SJSA1 (cell line): ENCODE data around the gene IFT122. TPM values are rescaled to one million over a fixed set of nuclear protein-coding genes. Genes with fewer than 3 reads are reported as not detected.
"Not testable (repeated sequence)": the region's sequence is repeated elsewhere in the genome, so short reads cannot be mapped to it uniquely, and the experiment has no call there.

ENCODE experiments used
- DNase-seq, 2 experiments: peaks; one replicate each; pipeline ENCODE4 v3.0.0-alpha.2; 2015 to 2020; ENCODE audit warnings: low spot score in 2 of 2, low read depth in 1 of 2
- H3K27ac ChIP-seq: fragments of 250-450 bp; sonication (Bioruptor Pico); 2 replicates; pipeline ENCODE4 v1.5.1; 2020; ENCODE audit warnings: mild to moderate bottlenecking, moderate library complexity
- H3K27me3 ChIP-seq: fragments of 250-450 bp; sonication (Bioruptor Pico); replicated peaks from 2 replicates; pipeline ENCODE4 v1.5.1; 2020; ENCODE audit warnings: mild to moderate bottlenecking, moderate library complexity
- H3K36me3 ChIP-seq: fragments of 250-450 bp; sonication (Bioruptor Pico); 2 replicates; pipeline ENCODE4 v1.5.1; 2020; ENCODE audit warnings: mild to moderate bottlenecking
- H3K4me1 ChIP-seq: fragments of 250-450 bp; sonication (Bioruptor Pico); replicated peaks from 2 replicates; pipeline ENCODE4 v1.6.1; 2021; ENCODE audit warnings: mild to moderate bottlenecking
- H3K4me3 ChIP-seq: fragments of 250-450 bp; sonication (Bioruptor Pico); 2 replicates; pipeline ENCODE4 v1.5.1; 2020; ENCODE audit warnings: mild to moderate bottlenecking
- H3K9me3 ChIP-seq: fragments of 250-450 bp; sonication (Bioruptor Pico); replicated peaks from 2 replicates; pipeline ENCODE4 v1.5.1; 2020; ENCODE audit warnings: mild to moderate bottlenecking
- total RNA-seq: library from RNA; depleted of rRNA; stranded (reverse); fragments of >200 nt; shearing (Covaris generic); gene quantifications from 2 replicates; pipeline ENCODE4 v1.2.3, GENCODE V29; 2014

The IFT122 gene
- total RNA-seq, 1 experiment from 2014 or later = 13.3 TPM

DNA sequence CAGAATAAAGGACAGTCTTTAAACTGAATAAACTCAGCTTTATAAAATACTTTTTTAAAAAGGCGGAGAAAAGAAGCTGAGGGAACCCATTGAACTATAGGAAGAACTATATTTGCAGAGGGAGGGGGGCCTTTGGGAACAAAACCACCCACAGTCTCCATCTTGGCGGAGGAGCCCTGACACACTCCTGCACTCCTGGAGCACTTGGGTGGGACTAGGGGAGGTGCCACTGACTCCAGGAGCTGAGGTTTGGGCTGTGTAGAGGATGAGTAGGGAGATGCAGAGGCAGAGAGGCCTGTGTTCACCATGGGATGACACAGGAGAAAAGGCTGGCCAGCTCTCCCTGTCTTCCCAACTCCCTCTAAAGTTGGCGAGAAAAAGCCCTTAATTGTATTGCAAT lies 35.8 kb downstream of the IFT122 start:
- no peak for DNase-seq

DNA sequence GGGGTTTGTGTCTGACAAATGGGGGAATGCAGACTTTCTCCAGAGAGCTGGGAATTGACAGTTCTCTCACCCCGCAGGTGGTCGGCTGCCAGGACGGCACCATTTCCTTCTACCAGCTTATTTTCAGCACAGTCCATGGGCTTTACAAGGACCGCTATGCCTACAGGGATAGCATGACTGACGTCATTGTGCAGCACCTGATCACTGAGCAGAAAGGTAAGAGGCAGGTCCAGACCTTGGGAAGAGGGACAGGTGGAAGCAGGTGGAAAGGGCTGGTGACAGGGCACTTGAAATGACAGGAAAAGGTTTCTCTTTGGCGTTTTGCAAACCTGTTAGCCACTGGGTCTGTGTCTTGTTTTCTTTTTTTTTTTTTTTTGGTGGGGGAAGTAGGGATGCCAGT lies 36.6 kb downstream of the IFT122 start:
- Histone ChIP-seq H3K36me3 (peaks cover 18% of the 10 kb centered on the region), H3K4me1 (peaks cover 18% of the 10 kb centered on the region), H3K27ac (no peak overlapping the region), H3K9me3 (no peaks in the 10 kb centered on the region), H3K27me3 (no peaks in the 10 kb centered on the region), H3K4me3 (no peak overlapping the region)
- DNase-seq = no peak

More for the DNA sequence above, 35.8 kb downstream of the IFT122 start:
- no peak overlapping the region for H3K27ac ChIP-seq
- H3K4me1 ChIP-seq = peaks cover 18% of the 10 kb centered on the region
- no peaks in the 10 kb centered on the region for H3K27me3 ChIP-seq
- H3K36me3 ChIP-seq = peaks cover 18% of the 10 kb centered on the region
- no peaks in the 10 kb centered on the region for H3K9me3 ChIP-seq
- H3K4me3 ChIP-seq = no peak overlapping the region

DNA sequence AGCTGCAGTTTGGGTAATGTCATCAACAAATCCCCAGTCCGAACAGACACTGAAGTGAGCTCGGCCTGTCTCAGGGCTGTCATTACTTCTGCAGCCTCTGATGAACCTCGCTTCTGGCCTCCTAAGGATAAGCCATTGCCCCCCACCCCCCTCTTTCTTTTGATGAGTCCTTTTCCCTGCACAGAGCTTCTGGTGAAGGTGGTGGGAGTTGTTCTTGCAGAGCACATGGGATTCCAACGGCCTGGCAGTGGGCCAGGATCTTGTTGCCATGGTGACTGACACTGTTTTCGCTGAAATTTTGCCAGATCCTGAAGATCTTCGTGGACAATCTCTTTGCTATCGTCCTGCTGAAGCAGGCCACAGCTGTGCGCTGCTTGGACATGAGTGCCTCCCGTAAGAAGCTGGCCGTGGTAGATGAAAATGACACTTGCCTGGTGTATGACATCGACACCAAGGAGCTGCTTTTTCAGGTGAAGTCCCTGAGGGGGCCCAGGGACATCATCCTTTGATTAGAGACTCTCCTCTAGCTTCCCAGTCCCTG lies 41.3 kb downstream of the IFT122 start:
- not testable (repeated sequence) for H3K4me3 ChIP-seq, H3K27ac ChIP-seq, H3K27me3 ChIP-seq, DNase-seq, H3K9me3 ChIP-seq
- H3K36me3 ChIP-seq = peaks cover 20% of the 10 kb centered on the region
- peaks cover 17% of the 10 kb centered on the region for H3K4me1 ChIP-seq

DNA sequence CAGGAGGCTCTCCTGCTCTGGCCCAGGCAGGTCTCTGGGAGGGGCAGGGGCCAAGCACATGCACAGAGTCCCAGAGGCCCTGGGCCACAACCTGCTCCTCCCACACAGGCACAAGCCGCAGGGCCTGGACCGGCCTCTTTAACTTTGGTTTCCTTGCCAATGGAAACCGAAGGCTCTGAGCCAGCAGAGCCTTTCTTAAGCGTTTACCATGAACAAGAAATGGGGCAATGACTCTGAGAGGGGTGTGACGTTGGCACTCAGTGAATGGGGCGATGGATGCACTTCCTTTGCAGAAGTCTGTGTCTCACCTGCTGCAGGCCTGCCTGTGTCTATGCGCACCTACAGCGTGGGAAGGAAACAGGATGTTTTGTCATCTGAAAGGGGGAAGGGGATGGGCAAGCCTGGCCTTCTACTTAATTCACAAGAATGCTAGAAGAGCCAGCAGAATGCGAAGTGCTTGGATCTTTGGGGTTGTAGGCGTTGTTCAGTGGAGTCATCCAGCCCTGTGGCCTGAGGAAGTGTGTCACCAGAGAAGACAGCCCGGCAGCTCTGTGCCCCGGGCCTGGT lies 41.8 kb downstream of the IFT122 start:
- no peak for DNase-seq
- H3K4me1 ChIP-seq = peaks cover 22% of the 10 kb centered on the region
- H3K27ac ChIP-seq = no peak overlapping the region
- no peak overlapping the region for H3K4me3 ChIP-seq
- H3K36me3 ChIP-seq = peaks cover 18% of the 10 kb centered on the region
- H3K9me3 ChIP-seq = no peaks in the 10 kb centered on the region
- H3K27me3 ChIP-seq = no peaks in the 10 kb centered on the region

DNA sequence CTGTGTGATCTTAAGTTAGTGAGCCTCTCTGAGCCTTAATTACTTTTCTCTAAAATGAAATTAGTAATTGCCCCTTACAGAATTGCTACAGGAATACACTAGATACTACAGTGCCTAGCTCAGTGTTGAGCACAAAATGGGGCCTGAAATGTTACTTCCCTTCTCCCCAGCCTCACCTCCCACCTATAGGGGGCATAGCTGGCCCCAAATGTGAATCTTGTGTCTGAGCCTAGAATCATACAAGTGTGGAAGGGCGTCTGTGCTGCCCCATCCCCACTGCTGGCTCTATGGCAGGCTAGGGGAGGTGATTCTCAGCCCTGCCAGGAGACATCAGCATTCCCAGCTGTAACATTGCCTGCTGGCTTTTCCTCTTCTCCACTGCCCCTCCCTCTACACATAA lies 42.7 kb downstream of the IFT122 start:
- no peak overlapping the region for H3K27ac ChIP-seq
- no peak overlapping the region for H3K4me3 ChIP-seq
- DNase-seq = no peak
- peaks cover 26% of the 10 kb centered on the region for H3K4me1 ChIP-seq
- peaks cover 15% of the 10 kb centered on the region for H3K36me3 ChIP-seq
- no peaks in the 10 kb centered on the region for H3K27me3 ChIP-seq
- H3K9me3 ChIP-seq = no peaks in the 10 kb centered on the region

DNA sequence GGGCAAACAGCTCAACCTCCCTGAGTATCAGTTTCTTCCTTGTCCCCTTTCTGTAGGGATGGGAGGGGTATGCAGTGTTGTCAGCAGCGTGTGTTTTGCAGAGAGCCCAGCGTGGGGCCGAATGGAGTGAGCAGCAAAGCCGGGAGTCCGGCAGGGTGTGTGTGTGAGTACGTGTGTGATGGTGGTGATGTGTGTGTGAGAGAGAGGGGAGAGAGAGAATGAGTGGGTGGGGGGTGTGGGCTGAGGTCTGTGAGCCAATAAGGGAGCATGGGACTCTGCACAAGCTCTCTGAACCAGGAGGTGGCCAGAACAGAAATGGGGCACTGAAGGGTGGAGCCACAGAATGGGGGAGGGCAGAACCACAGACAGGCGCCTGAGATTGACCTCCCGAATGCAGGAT lies 43.8 kb downstream of the IFT122 start:
- Histone ChIP-seq H3K4me3 (no peak overlapping the region), H3K27ac (no peak overlapping the region), H3K36me3 (peaks cover 8% of the 10 kb centered on the region; the same call in 1 of the 2 replicates), H3K27me3 (no peaks in the 10 kb centered on the region), H3K4me1 (peaks cover 26% of the 10 kb centered on the region), H3K9me3 (no peaks in the 10 kb centered on the region)
- no peak for DNase-seq

DNA sequence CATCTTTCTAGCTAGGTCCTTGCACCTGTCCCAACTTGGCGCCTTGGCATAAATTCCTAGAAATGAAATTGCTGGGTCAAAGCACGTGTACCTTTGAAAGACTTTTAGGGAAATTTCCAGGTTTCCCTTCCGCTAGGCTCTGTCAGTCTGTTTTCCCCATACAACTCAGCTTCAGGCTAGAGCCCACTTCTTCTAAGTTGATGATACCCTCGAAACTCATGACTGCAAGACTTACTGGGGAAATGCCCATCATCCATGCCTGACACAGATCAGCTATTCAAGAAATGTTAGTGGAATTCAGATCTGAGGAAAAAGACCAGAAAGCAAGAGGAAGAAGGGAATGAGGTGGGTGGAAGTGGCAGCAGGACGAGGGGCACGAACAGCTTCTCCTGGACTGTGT lies 45.1 kb downstream of the IFT122 start:
- H3K4me3 ChIP-seq, H3K9me3 ChIP-seq, H3K36me3 ChIP-seq, H3K27me3 ChIP-seq, DNase-seq: not testable (repeated sequence)
- peaks cover 26% of the 10 kb centered on the region for H3K4me1 ChIP-seq
- peak overlapping the region; percentile 86 for H3K27ac ChIP-seq

DNA sequence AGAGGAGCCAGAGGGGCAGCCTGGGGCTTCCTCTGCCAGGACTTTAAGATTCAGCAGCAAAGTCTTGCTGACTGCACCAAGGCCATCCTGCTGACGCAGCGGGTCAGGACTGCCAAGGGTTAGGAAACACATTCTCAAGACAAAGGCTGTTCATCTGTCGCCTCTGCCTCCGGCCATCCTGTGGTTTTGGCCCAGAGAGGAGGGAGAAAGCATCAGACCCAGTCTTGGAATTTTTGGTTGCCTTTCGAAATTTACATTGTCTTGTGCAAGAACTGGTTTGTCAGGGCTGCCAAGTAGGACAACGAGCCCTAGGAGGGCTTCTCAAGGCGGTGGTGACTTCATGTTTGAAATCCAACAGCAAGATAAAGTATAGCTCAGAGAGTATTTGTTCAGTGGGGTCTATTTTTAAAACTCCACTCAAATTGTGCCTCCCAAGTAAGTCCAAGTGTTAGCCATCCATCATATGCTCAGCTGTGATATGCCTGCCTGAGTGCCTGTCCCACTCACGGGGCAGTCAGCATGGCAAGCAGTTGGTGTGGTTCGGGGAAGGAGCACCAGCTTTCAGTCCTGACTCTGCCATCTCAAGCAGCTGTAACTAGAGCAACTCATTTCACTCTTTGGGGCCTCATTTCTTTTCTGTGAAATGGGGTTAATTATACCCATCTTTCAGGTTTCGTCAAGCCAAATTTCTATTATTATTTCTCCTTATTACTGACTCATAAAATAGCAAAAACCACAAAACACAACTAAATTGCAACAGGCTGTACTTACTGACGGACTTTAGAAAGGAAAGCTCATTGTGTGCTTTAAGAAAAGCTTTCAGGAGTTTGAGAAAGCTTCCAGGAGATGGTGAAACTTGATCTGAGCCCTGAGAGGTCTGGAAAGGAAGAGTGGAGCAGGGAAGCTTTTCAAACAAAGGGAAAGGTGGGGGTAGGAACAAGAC lies 46.0 kb downstream of the IFT122 start:
- Histone ChIP-seq H3K27me3 (no peaks in the 10 kb centered on the region), H3K4me1 (peaks cover 34% of the 10 kb centered on the region)

DNA sequence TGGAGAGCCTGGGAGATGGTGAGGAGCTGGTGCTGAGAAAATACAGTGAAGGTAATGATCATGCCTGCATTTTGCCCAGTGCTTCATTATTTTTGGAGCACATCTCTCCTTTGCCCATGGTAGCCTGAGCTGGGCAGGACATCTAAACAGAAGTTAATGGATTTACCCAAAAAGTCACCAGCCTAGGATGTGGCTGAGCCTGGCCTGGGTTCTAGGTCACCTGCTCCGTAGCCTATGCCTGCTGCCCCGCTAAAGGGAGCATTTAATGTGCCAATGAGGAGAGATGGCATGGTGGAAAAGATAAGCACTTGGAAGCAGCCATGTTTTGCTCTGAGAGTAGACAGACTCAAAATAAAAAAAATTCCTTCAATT lies 46.6 kb downstream of the IFT122 start:
- Histone ChIP-seq H3K4me1 (peaks cover 40% of the 10 kb centered on the region), H3K27me3 (no peaks in the 10 kb centered on the region), H3K4me3 (no peak overlapping the region), H3K9me3 (no peaks in the 10 kb centered on the region), H3K27ac (peak overlapping the region; percentile 86), H3K36me3 (peaks cover 6% of the 10 kb centered on the region; the same call in 1 of the 2 replicates)
- no peak for DNase-seq

More for the DNA sequence above, 46.0 kb downstream of the IFT122 start:
- DNase-seq = peak; percentile 88 to 91
- Histone ChIP-seq H3K27ac (peak overlapping the region; percentile 86), H3K9me3 (no peaks in the 10 kb centered on the region), H3K36me3 (peaks cover 6% of the 10 kb centered on the region; the same call in 1 of the 2 replicates), H3K4me3 (no peak overlapping the region)

DNA sequence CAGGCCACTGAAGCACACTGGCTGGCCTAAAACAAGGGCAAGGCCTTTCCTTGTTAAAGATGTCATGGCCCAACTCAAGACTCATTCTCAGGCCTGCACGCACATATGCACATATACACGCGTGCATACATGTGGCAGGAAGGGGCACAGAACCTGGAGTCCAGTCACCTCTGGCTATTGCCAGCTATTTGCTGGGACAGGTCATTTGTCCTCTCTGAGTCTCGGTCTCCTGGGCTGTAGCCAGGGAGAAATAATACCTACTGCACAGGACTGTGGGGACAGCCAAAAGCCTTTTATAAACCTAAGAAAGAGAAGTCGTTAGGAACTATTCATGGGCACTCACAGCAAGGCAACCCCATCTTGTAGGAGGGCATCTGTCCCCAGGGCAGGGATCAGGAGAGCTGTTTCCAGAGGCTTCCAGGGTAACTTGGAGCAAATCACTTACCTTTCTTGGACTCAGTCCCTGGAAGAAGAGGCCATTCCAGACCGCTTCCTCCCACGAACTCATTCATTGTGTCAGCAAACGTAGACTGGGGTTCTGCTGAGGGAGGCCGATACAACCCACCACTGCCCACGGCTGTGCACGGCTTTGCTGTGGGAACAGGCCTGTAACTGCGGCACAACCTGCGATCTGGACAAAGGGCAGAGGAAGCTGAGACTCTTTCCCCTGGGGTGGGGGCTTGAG lies 47.3 kb downstream of the IFT122 start:
- H3K4me3 ChIP-seq = no peak overlapping the region
- no peaks in the 10 kb centered on the region for H3K27me3 ChIP-seq
- no peak overlapping the region for H3K27ac ChIP-seq
- DNase-seq = no peak
- H3K4me1 ChIP-seq = peaks cover 47% of the 10 kb centered on the region
- peaks cover 9% of the 10 kb centered on the region; the same call in 1 of the 2 replicates for H3K36me3 ChIP-seq
- H3K9me3 ChIP-seq = no peaks in the 10 kb centered on the region

DNA sequence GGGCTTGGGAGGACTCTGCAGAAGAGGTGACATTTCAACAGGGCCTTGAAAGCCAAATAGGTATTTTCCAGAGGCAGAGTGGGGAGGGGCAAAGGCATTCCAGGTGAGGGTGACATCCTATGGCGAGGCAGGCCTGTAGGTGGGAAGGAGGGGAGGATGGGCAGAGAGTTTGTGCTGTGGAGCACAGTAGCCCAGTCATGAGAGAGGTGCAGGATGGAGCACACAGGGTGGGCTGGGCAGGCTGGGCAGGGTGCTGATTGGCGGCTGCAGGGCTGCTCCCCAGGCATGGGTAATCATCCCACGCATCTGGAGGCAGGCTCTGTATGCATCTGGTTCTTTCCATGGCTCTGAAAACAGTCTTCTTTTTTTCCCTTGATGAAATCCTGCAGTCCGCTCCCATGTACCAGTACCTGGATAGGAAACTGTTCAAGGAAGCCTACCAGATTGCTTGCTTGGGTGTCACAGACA lies 47.9 kb downstream of the IFT122 start:
- H3K9me3 ChIP-seq, H3K27me3 ChIP-seq, H3K4me3 ChIP-seq, H3K27ac ChIP-seq, DNase-seq, H3K36me3 ChIP-seq: not testable (repeated sequence)
- H3K4me1 ChIP-seq = peaks cover 53% of the 10 kb centered on the region

DNA sequence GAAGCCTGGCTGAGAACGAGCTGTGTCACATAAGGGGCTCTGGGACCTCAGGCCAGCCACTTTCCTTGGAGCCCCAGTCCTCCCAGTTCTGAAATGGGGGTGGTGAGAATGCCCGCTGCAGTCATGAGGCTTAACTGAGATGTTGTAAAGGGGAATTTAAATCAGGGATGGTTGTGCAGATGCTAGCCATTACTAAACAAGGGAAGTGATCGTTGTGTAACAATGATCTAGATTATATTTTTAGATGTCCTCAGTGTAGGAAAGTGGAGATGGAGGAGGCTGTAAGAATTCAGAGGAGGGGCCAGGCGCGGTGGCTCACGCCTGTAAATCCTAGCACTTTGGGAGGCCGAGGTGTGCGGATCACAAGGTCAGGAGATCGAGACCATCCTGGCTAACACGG lies 49.2 kb downstream of the IFT122 start:
- not testable (repeated sequence) for H3K9me3 ChIP-seq, H3K27ac ChIP-seq, DNase-seq, H3K4me3 ChIP-seq, H3K27me3 ChIP-seq
- H3K36me3 ChIP-seq = peaks cover 16% of the 10 kb centered on the region; the same call in 1 of the 2 replicates
- peaks cover 66% of the 10 kb centered on the region for H3K4me1 ChIP-seq

DNA sequence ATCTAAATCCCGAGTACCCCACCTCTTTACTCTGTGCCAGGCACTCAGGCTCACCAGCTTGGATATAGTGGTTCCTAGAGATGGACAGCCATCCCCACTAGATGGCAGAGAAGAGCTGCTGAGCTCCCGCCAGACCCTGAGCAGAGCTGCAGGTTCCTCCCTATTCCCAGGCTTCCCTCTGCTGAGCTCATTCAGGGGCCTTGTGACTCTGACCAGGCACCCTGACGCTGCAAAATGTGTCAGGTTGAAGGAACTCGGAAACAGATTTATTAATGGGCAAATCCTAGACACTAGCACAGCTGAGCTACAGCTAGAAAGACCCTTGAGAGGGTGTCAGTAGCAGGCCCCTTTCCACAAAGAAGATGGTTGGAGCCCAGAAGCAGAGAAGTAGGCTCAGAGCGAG lies 50.2 kb downstream of the IFT122 start:
- Histone ChIP-seq H3K27me3 (no peaks in the 10 kb centered on the region), H3K27ac (peak overlapping the region; percentile 74), H3K4me3 (no peak overlapping the region), H3K9me3 (no peaks in the 10 kb centered on the region), H3K36me3 (peaks cover 17% of the 10 kb centered on the region; the same call in 1 of the 2 replicates), H3K4me1 (peaks cover 67% of the 10 kb centered on the region)
- peak; percentile 75 to 89 for DNase-seq
